Measurements from ENCODE around the gene PTCH1. TPM values are rescaled to one million over a fixed set of nuclear protein-coding genes. Genes with fewer than 3 reads are reported as not detected.

PTCH1 gene
- total and polyA plus RNA-seq, 8 donors: 19.7 to 104 (median 84.1) TPM

- ATAC-seq: no peak
- no peaks in the 10 kb centered on the region for H3K36me3 ChIP-seq
- no peak for TF ChIP-seq CTCF (IDR thresholded peaks at IDR 0.05)
- H3K4me1 ChIP-seq: peaks cover 6 to 22% of the 10 kb centered on the region in 2 donors
- H3K27ac ChIP-seq: no peak overlapping the region
- H3K9me3 ChIP-seq: no peaks in the 10 kb centered on the region
- no peak overlapping the region for H3K4me3 ChIP-seq
- DNase-seq: peak in 1 of 4 donors; percentile 23
- peaks cover 7 to 69% of the 10 kb centered on the region in 2 donors for H3K27me3 ChIP-seq
- intact Hi-C loops (cut with DNase I): no loop called here
These were observed 1.0 kb upstream of the PTCH1 start for GRCh38 chr9:95517559-95518425.

GRCh38 chr9:95516221-95516733 is 494 bp downstream of the PTCH1 start:
- H3K4me1 ChIP-seq: peaks cover 6 to 35% of the 10 kb centered on the region in 2 donors
- no peak for TF ChIP-seq CTCF (IDR thresholded peaks at IDR 0.05)
- no peaks in the 10 kb centered on the region for H3K36me3 ChIP-seq
- no peaks in the 10 kb centered on the region for H3K9me3 ChIP-seq
- intact Hi-C loops (cut with DNase I): no loop called here
- H3K27ac ChIP-seq: peak overlapping the region; percentile 18 to 39
- DNase-seq (no peak), ATAC-seq (peak; percentile 10)
- H3K27me3 ChIP-seq: peaks cover 7 to 84% of the 10 kb centered on the region in 2 donors
- peak overlapping the region; percentile 40 to 45 for H3K4me3 ChIP-seq

- no peak for TF ChIP-seq CTCF (IDR thresholded peaks at IDR 0.05)
- peak overlapping the region; percentile 31 to 45 for H3K4me3 ChIP-seq
- DNase-seq: no peak
- peaks cover 6 to 39% of the 10 kb centered on the region in 2 donors for H3K4me1 ChIP-seq
- no peak for ATAC-seq
- H3K9me3 ChIP-seq: no peaks in the 10 kb centered on the region
- no peaks in the 10 kb centered on the region for H3K36me3 ChIP-seq
- peaks cover 7 to 92% of the 10 kb centered on the region in 2 donors for H3K27me3 ChIP-seq
- H3K27ac ChIP-seq: no peak overlapping the region
- intact Hi-C loops (cut with DNase I): no loop called here
These were observed 1.3 kb downstream of the PTCH1 start for GRCh38 chr9:95515272-95516113.

- no peak for TF ChIP-seq CTCF (IDR thresholded peaks at IDR 0.05)
- no peak overlapping the region for H3K27ac ChIP-seq
- no peak overlapping the region for H3K4me3 ChIP-seq
- H3K27me3 ChIP-seq: peaks cover 7 to 98% of the 10 kb centered on the region in 2 donors
- H3K36me3 ChIP-seq: no peaks in the 10 kb centered on the region
- no peak for ATAC-seq
- DNase-seq: no peak
- intact Hi-C loops (cut with DNase I): no loop called here
- peaks cover 6 to 50% of the 10 kb centered on the region in 2 donors for H3K4me1 ChIP-seq
- no peaks in the 10 kb centered on the region for H3K9me3 ChIP-seq
These were observed 2.4 kb downstream of the PTCH1 start for GRCh38 chr9:95514342-95514741.
